GDM1 (cell line): ENCODE measurements around the gene AP1S2.

Experiments
- DNase-seq: peaks from one replicate; lab custom pipeline; 2025; lab: John Stamatoyannopoulos, UW

The AP1S2 gene

DNA sequence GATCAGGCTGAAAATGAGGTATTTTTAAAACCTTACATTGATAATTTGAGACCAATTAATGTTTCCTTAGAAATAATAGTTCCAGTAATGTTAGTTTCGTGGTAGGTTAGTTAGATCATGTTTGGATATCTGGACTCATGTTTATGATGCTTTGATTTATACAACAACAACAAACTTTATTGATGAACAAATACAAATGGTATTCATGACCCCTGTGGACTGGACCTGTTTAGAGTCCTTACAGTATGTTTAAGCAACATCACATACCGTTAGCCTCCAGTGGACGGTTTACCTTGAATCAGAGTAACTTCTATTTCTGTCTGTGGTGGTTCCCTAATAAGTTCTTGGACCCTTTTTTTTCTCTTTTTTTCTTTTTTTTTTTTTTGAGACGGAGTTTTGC, 46.4 kb downstream of the AP1S2 start:
- no peak for DNase-seq

GRCh38 chrX:15804563-15804962, 50.0 kb downstream of the AP1S2 start:
- no peak for DNase-seq

- DNase-seq: no peak
Observed at GRCh38 chrX:15797707-15798106, 56.9 kb downstream of the AP1S2 start.

- no peak for DNase-seq
Observed at GRCh38 chrX:15790769-15791290, 63.8 kb downstream of the AP1S2 start.

DNA sequence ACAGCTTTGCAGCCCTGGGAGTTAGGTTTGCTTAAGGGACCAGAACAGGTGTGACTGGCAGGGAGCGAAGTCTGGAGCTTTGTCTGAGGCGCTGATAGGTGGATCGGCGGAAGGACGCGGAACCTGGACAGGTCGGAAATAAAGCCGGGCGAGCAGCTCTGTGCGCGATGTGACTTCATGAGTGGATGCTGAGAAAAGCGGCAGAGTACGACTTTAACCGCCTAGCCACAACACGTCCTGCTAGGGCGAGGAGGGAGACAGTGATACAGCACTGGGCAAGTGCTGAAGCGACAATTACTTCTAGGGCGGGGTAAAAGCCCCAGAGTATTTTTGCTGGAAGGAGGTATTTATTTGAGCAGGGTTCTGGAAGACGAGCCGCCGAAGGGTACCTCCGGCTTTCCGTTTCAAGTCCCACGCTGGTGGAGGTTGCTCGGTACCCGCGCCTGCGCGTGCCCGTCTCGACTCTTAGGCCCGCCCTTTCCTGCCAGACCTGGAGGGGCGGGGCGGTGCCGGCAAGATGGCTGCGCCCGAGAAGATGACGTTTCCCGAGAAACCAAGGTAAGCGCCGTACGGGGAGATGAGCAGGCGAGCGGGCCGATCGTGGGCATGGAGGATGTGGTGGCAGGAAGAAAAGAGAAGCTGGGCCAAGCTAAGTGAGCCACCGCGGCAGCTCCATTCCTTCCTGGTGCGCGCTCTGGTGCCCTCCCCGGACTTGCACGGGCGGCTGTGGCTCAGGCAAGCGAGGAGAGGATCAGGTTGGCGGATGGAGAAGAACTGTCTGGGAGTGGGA, 64.4 kb downstream of the AP1S2 start, which contains the start of gene ZRSR2:
ZRSR2 (plus strand) TSS at position 506 of the 790 bp plus-strand sequence; CDS start at position 518, 12 bp downstream.
- DNase-seq: peak; percentile 77

DNA sequence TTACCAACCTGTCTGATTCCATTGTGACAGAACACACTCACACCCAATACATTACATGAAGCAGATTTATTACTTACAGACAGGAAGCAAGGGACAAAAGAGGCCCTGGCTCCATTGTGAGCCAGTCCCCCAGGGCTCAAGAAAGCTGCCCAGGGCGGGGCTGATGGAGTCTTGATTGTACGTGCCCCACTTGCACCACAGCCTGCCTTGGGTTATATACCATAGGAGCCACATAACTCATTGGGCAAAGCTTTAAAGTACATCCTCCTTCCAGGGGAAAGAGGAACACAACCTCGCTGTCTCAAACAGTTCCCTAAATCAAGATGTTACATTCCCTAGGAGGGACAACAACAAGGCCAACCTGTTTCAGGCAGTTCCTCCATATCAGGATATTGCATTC, 67.7 kb downstream of the AP1S2 start:
- DNase-seq: peak; percentile 7

GRCh38 chrX:15785176-15785750, 69.3 kb downstream of the AP1S2 start:
- DNase-seq: no peak

- no peak for DNase-seq
Observed at GRCh38 chrX:15781961-15782699, 72.5 kb downstream of the AP1S2 start.
